IPS-18a (cell line): Measurements from ENCODE around the gene CNGA3.
"Not testable (repeated sequence)": the region's sequence is repeated elsewhere in the genome, so short reads cannot be mapped to it uniquely, and the experiment has no call there.

Source experiments
- H3K27ac ChIP-seq: one replicate; pipeline ENCODE4 v1.5.1; 2013; ENCODE audit warnings: low read length
- H3K27me3 ChIP-seq: one replicate; pipeline ENCODE4 v1.6.1; 2013; ENCODE audit warnings: mild to moderate bottlenecking, low read length; ENCODE audit not compliant: control insufficient read depth, insufficient read depth
- H3K36me3 ChIP-seq: one replicate; pipeline ENCODE4 v1.6.1; 2013; ENCODE audit warnings: low read depth, low read length; ENCODE audit not compliant: control insufficient read depth
- H3K4me1 ChIP-seq: one replicate; pipeline ENCODE4 v1.6.1; 2013; ENCODE audit warnings: low read depth, low read length; ENCODE audit not compliant: control insufficient read depth
- H3K4me3 ChIP-seq: one replicate; pipeline ENCODE4 v1.5.1; 2013; ENCODE audit warnings: low read length
- H3K9ac ChIP-seq: one replicate; pipeline ENCODE4 v1.6.1; 2013; ENCODE audit warnings: mild to moderate bottlenecking, low read length, moderate library complexity
- H3K9me3 ChIP-seq: one replicate; pipeline ENCODE4 v1.6.1; 2013; ENCODE audit warnings: low read depth, low read length; ENCODE audit not compliant: control insufficient read depth

Gene CNGA3

DNA sequence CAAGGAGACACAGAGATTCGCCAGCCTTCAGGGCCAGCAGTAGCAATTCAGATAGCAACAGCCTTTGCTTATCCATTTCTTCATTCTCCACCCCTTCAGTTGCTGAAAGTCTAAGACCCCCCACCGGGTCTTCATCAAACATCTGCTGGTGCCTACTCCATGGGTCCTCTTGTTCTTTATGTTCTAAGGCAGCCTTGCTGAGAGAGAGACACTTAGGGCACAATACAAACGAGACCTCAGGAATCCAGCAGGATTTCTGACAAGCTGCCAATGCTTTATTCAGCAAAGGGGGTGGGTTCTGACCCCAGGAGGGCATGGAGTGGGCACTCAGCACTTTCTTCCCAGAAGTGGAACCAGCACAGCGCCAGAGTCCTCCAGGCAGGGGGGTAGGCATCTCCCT, 36.2 kb upstream of the CNGA3 start:
- H3K4me1 ChIP-seq = no peaks in the 10 kb centered on the region
- H3K9me3 ChIP-seq = no peaks in the 10 kb centered on the region
- H3K9ac ChIP-seq = no peak overlapping the region
- no peak overlapping the region for H3K4me3 ChIP-seq
- H3K27ac ChIP-seq = no peak overlapping the region
- H3K27me3 ChIP-seq = no peaks in the 10 kb centered on the region
- H3K36me3 ChIP-seq = no peaks in the 10 kb centered on the region

DNA sequence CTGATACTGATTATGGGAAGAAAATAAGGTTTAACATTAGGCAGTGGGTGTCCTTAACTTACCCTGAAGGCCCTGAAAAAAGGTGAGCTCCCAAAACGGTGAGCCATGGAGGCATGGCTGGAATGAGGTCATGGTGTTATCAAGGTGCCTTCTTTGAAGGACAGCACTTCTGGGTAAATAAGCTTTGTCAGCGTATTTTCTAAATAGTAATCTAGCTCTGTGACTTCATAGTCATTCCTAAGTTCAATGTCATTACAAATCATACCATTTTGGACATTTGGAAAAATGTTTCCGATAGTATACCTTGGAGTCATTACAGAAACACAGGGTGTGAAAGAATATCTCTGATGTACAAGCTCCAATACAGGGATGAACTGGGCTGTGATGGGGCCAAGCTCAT, 35.2 kb upstream of the CNGA3 start:
- Histone ChIP-seq H3K4me1 (no peaks in the 10 kb centered on the region), H3K36me3 (no peaks in the 10 kb centered on the region), H3K9me3 (no peaks in the 10 kb centered on the region), H3K27ac (no peak overlapping the region), H3K9ac (no peak overlapping the region), H3K4me3 (no peak overlapping the region), H3K27me3 (no peaks in the 10 kb centered on the region)

DNA sequence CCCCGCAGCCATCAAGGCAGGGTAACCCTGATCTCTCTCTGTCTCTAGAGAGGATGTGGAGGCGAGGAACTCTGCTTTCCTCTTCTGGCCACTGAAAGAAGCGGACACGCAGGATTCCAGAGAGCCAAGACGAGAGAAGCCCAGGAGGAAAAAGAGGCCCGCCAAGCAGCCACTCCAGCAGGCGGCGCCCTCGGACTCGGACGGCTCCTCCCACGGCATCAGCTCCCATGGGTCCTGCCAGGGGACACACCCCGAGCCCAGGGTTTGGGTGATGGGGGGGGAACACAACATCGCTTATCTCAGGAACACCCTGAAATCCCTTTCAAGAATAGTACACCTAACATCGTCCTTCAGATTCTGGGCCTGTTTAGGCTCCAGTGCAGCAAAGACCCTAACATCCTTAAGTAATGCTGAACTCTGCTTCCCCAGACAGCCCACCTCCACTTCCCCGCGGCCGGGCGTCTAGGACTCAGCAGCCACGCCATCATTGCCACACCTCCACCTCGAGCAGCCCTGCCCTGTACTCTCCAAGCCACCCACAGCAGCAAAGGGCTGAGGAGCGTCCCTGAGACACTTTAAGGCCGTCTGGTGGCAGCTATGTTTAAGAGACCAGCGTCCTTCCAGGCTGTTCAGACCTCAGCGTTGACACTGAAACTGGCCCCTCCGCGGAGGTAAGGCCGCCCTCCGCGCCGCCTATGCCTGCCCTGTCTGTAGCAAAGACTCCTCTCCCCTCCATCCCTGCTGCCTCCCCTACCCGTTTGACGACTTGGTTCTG, 34.3 kb upstream of the CNGA3 start:
- no peaks in the 10 kb centered on the region for H3K27me3 ChIP-seq
- no peaks in the 10 kb centered on the region for H3K36me3 ChIP-seq
- no peak overlapping the region for H3K9ac ChIP-seq
- H3K9me3 ChIP-seq = no peaks in the 10 kb centered on the region
- no peak overlapping the region for H3K27ac ChIP-seq
- peaks cover 6% of the 10 kb centered on the region for H3K4me1 ChIP-seq
- H3K4me3 ChIP-seq = no peak overlapping the region

GRCh38 chr2:98313492-98314250, 32.6 kb upstream of the CNGA3 start:
- no peaks in the 10 kb centered on the region for H3K27me3 ChIP-seq
- no peak overlapping the region for H3K9ac ChIP-seq
- peaks cover 13% of the 10 kb centered on the region for H3K4me1 ChIP-seq
- no peaks in the 10 kb centered on the region for H3K9me3 ChIP-seq
- H3K4me3 ChIP-seq = no peak overlapping the region
- no peaks in the 10 kb centered on the region for H3K36me3 ChIP-seq
- no peak overlapping the region for H3K27ac ChIP-seq

DNA sequence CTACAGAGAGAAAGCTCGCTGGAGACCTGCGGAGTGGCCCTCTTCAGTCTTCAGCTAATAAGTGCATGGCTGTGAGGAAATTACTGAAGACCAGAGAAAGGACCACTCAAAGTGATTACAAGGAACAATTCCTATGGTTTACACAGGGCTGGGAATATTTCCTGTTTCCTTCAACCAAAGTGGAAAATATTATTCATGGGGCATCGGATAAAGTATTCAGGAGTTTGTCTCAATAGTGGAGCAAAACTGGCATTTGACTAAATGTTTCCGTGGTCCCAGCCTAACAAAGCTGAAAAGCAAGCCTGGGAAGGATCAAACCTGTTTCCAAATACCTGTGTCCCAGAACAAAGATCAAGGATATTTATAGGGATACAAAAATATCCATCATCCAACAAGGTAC, 32.0 kb upstream of the CNGA3 start:
- H3K4me3 ChIP-seq = no peak overlapping the region
- H3K4me1 ChIP-seq = peaks cover 13% of the 10 kb centered on the region
- H3K27me3 ChIP-seq = no peaks in the 10 kb centered on the region
- H3K27ac ChIP-seq = no peak overlapping the region
- H3K9me3 ChIP-seq = no peaks in the 10 kb centered on the region
- H3K36me3 ChIP-seq = no peaks in the 10 kb centered on the region
- H3K9ac ChIP-seq = no peak overlapping the region

DNA sequence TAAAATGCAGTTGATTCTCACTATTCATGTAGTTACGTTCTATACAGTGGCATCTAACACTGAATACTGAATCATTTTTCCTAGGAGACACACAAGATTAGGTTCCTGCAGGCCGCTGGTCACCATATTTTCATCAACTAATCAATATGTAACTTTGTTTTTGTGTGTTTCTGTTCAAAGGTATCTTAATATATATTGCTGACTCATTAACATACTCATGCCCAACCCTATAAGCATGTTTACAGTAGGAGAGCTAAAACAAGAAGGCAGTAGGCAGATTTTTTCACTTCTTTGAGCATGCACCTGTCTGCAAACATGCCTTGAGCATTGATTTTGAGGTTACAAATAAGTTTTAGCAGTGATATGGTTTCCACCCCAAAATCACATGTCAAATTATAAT, 30.3 kb upstream of the CNGA3 start:
- H3K4me1 ChIP-seq = peaks cover 13% of the 10 kb centered on the region
- peaks cover 13% of the 10 kb centered on the region for H3K9me3 ChIP-seq
- H3K36me3 ChIP-seq = no peaks in the 10 kb centered on the region
- H3K27me3 ChIP-seq = no peaks in the 10 kb centered on the region
- no peak overlapping the region for H3K27ac ChIP-seq
- no peak overlapping the region for H3K4me3 ChIP-seq
- H3K9ac ChIP-seq = no peak overlapping the region

DNA sequence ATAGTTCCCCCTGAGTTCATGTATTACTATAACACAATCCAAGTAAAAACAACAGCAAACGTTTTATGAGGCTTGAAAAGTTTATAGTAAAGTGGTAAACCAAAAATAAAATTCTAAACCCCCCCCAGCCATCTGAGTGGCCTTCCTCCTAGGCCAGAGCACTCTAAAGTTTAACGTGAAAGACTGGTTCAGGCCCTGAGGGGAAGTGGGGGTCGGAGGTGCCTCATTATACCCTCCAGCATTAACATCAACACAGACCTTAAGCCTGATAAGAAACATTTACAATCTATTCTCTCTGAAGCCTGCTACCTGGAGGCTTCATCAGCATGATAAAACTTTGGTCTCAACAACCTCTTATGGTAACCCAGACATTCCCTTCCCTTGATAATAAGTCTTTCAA, 29.0 kb upstream of the CNGA3 start:
- Histone ChIP-seq H3K27me3 (no peaks in the 10 kb centered on the region), H3K9ac (no peak overlapping the region), H3K4me3 (no peak overlapping the region), H3K36me3 (no peaks in the 10 kb centered on the region), H3K9me3 (peaks cover 20% of the 10 kb centered on the region), H3K27ac (no peak overlapping the region), H3K4me1 (peaks cover 13% of the 10 kb centered on the region)

GRCh38 chr2:98320171-98320570, 26.1 kb upstream of the CNGA3 start:
- H3K4me1 ChIP-seq = peaks cover 13% of the 10 kb centered on the region
- H3K36me3 ChIP-seq, H3K9ac ChIP-seq, H3K27ac ChIP-seq, H3K4me3 ChIP-seq, H3K27me3 ChIP-seq: not testable (repeated sequence)
- H3K9me3 ChIP-seq = peaks cover 23% of the 10 kb centered on the region

GRCh38 chr2:98324181-98324580, 22.1 kb upstream of the CNGA3 start:
- Histone ChIP-seq H3K9ac (no peak overlapping the region), H3K9me3 (peaks cover 30% of the 10 kb centered on the region), H3K4me3 (no peak overlapping the region), H3K4me1 (no peaks in the 10 kb centered on the region), H3K27ac (no peak overlapping the region), H3K36me3 (no peaks in the 10 kb centered on the region), H3K27me3 (no peaks in the 10 kb centered on the region)

GRCh38 chr2:98327776-98328175, 18.5 kb upstream of the CNGA3 start:
- H3K4me3 ChIP-seq = no peak overlapping the region
- peaks cover 7% of the 10 kb centered on the region for H3K9me3 ChIP-seq
- H3K9ac ChIP-seq = no peak overlapping the region
- H3K36me3 ChIP-seq = no peaks in the 10 kb centered on the region
- no peaks in the 10 kb centered on the region for H3K27me3 ChIP-seq
- no peaks in the 10 kb centered on the region for H3K4me1 ChIP-seq
- no peak overlapping the region for H3K27ac ChIP-seq

- no peak overlapping the region for H3K27ac ChIP-seq
- H3K4me1 ChIP-seq = peaks cover 13% of the 10 kb centered on the region
- peaks cover 7% of the 10 kb centered on the region for H3K9me3 ChIP-seq
- H3K4me3 ChIP-seq = no peak overlapping the region
- H3K9ac ChIP-seq = no peak overlapping the region
- H3K27me3 ChIP-seq = peaks cover 4% of the 10 kb centered on the region
- H3K36me3 ChIP-seq = no peaks in the 10 kb centered on the region
These were observed 16.7 kb upstream of the CNGA3 start for GRCh38 chr2:98329549-98329948.

GRCh38 chr2:98332989-98333388, 13.3 kb upstream of the CNGA3 start:
- Histone ChIP-seq H3K9ac (no peak overlapping the region), H3K36me3 (no peaks in the 10 kb centered on the region), H3K27ac (no peak overlapping the region), H3K4me3 (no peak overlapping the region), H3K27me3 (peaks cover 11% of the 10 kb centered on the region), H3K4me1 (peaks cover 24% of the 10 kb centered on the region), H3K9me3 (peaks cover 6% of the 10 kb centered on the region)
